A673 (cell line): ENCODE results near the gene TBKBP1.

Source experiments
- CTCF ChIP-seq: fragments of 300-800, 200-600 bp; sonication (generic); conservative IDR thresholded peaks from 2 replicates; pipeline ENCODE4 v1.5.1; 2017; ENCODE audit warnings: low read depth, mild to moderate bottlenecking, antibody characterized with exemption, low read length, moderate library complexity, mixed read lengths
- EZH2 ChIP-seq: fragments of 200-600 bp; sonication (generic); IDR thresholded peaks from 2 replicates; pipeline ENCODE4 v1.6.1; 2017; ENCODE audit warnings: borderline replicate concordance, low read depth, mild to moderate bottlenecking, mixed read lengths, antibody characterized with exemption, low read length; ENCODE audit not compliant: poor library complexity, severe bottlenecking

GRCh38 chr17:47708312-47708863 lies 14.4 kb downstream of the TBKBP1 start:
- TF ChIP-seq CTCF = no peak
- no peak for TF ChIP-seq EZH2
